Suprapubic skin (tissue), 3 donors: ENCODE data around the gene ARHGAP10.

Experiments used
- EP300 ChIP-seq: sonication (generic); formaldehyde crosslinking; IDR thresholded peaks from one replicate; pipeline ENCODE4 v1.6.1; 2017; ENCODE audit warnings: antibody characterized with exemption
- POLR2A ChIP-seq, 2 donors: fragments of 450-650 bp; IDR thresholded peaks; one replicate each; pipeline ENCODE4 v1.6.1; 2017; ENCODE audit warnings: antibody characterized with exemption in 2 of 2, mild to moderate bottlenecking in 2 of 2, moderate library complexity in 2 of 2
- TF ChIP-seq, protein P1 (sequence below), 2 donors: fragments of 200-600 bp in 1 of 2; fragments of 450-650 bp in 1 of 2; sonication (generic) in 1 of 2; IDR thresholded peaks; one replicate each; pipeline ENCODE4 v1.5.1; 2016 to 2019; ENCODE audit warnings: antibody characterized with exemption in 2 of 2, mild to moderate bottlenecking in 1 of 2, moderate library complexity in 1 of 2

GRCh38 chr4:147834480-147834879 is 102.6 kb downstream of the ARHGAP10 start:
- TF ChIP-seq, protein P1, sequence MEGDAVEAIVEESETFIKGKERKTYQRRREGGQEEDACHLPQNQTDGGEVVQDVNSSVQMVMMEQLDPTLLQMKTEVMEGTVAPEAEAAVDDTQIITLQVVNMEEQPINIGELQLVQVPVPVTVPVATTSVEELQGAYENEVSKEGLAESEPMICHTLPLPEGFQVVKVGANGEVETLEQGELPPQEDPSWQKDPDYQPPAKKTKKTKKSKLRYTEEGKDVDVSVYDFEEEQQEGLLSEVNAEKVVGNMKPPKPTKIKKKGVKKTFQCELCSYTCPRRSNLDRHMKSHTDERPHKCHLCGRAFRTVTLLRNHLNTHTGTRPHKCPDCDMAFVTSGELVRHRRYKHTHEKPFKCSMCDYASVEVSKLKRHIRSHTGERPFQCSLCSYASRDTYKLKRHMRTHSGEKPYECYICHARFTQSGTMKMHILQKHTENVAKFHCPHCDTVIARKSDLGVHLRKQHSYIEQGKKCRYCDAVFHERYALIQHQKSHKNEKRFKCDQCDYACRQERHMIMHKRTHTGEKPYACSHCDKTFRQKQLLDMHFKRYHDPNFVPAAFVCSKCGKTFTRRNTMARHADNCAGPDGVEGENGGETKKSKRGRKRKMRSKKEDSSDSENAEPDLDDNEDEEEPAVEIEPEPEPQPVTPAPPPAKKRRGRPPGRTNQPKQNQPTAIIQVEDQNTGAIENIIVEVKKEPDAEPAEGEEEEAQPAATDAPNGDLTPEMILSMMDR (IDR thresholded peaks at IDR 0.05): no peak
- TF ChIP-seq POLR2A (IDR thresholded peaks at IDR 0.05) (no peak), EP300 (no peak)
